GM12865 (cell line): Measurements from ENCODE around the gene PHF21B.
"Not testable (repeated sequence)": the region's sequence is repeated elsewhere in the genome, so short reads cannot be mapped to it uniquely, and the experiment has no call there.

Source experiments
- DNase-seq: peaks from one replicate; pipeline ENCODE4 v3.0.0; 2010; ENCODE audit warnings: low read depth
- H3K4me3 ChIP-seq: 2 replicates; pipeline ENCODE4 v1.5.1; 2011; ENCODE audit warnings: mild to moderate bottlenecking, low read depth, low read length, control low read depth
- CTCF ChIP-seq: IDR thresholded peaks from 2 replicates; pipeline ENCODE4 v1.5.1; 2011; ENCODE audit warnings: low read length, control low read depth, low read depth, inconsistent platforms; ENCODE audit not compliant: insufficient read depth; ENCODE audit errors: missing control alignments

PHF21B gene

GRCh38 chr22:44913198-44913983 is 96.4 kb downstream of the PHF21B start:
- no peak overlapping the region for H3K4me3 ChIP-seq
- no peak for DNase-seq
- TF ChIP-seq CTCF = no peak

GRCh38 chr22:44909241-44909640 is 100.6 kb downstream of the PHF21B start:
- H3K4me3 ChIP-seq = no peak overlapping the region
- TF ChIP-seq CTCF = no peak
- DNase-seq = no peak

- no peak for DNase-seq
- TF ChIP-seq CTCF = no peak
- H3K4me3 ChIP-seq = no peak overlapping the region
Observed at GRCh38 chr22:44907765-44908737, 101.8 kb downstream of the PHF21B start.

GRCh38 chr22:44906999-44907644 is 102.7 kb downstream of the PHF21B start:
- no peak for TF ChIP-seq CTCF
- no peak overlapping the region for H3K4me3 ChIP-seq

GRCh38 chr22:44906248-44906936 is 103.4 kb downstream of the PHF21B start:
- TF ChIP-seq CTCF = no peak
- no peak for DNase-seq
- no peak overlapping the region for H3K4me3 ChIP-seq

More at GRCh38 chr22:44906999-44907644, 102.7 kb downstream of the PHF21B start:
- DNase-seq = no peak

- not testable (repeated sequence) for H3K4me3 ChIP-seq, DNase-seq
Observed at GRCh38 chr22:44904492-44905152, 105.2 kb downstream of the PHF21B start.

- not testable (repeated sequence) for DNase-seq, H3K4me3 ChIP-seq
Observed at GRCh38 chr22:44903164-44903563, 106.6 kb downstream of the PHF21B start.
